ENCODE data around the gene MICAL2. TPM values are rescaled to one million over a fixed set of nuclear protein-coding genes. Genes with fewer than 3 reads are reported as not detected.
A peak's percentile ranks its signal among the peaks of the same experiment; 100 is the strongest.

Gene MICAL2
- total and polyA plus RNA-seq, 2 donors (not counting 1 experiment from before 2014, with no cell fraction given), result 0.32 to 0.40 TPM

DNA sequence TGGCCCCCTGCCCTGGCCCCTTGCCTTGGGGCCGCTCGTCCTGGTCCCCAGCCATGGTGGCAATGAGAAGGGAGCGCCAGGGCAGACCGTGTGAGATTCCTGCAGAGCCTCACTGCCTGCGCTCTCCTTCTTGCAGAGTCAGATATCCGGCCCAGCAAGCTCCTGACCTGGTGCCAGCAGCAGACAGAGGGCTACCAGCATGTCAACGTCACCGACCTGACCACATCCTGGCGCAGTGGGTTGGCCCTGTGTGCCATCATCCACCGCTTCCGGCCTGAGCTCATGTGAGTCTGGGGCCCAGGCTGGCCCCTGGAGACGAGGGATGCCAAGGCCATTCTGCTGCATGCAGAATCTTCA is 114.1 kb downstream of the MICAL2 start:
- Mint-ChIP-seq H3K27ac (no peak overlapping the region), H3K4me3 (no peak overlapping the region), H3K27me3 (peaks cover 8% of the 10 kb centered on the region), H3K4me1 (peaks cover 14% of the 10 kb centered on the region), H3K9me3 (ENCODE audit: insufficient read depth) (no peaks in the 10 kb centered on the region)
- ATAC-seq (ENCODE audit: low read depth) (peak; percentile 54), DNase-seq (peak; percentile 30)
- no peaks in the 10 kb centered on the region for H3K79me2 ChIP-seq (ENCODE audit: control insufficient read depth, insufficient read depth, low read length)
- H3K4me1 ChIP-seq (ENCODE audit: control insufficient read depth in 2 of 2, insufficient read depth in 2 of 2, low read length in 2 of 2), result peaks cover 3 to 17% of the 10 kb centered on the region in 2 donors
- no peaks in the 10 kb centered on the region for H3K27me3 ChIP-seq (replicated peaks in 1 of 4; ENCODE audit: control extremely low read depth in 1 of 4, control insufficient read depth in 3 of 4, insufficient read depth in 4 of 4, low read length in 3 of 4)
- no peaks in the 10 kb centered on the region for H4K20me1 ChIP-seq (ENCODE audit: control insufficient read depth, insufficient read depth, low read length, poor library complexity, severe bottlenecking)
- H3K9me3 ChIP-seq (ENCODE audit: control extremely low read depth in 1 of 3, control insufficient read depth in 2 of 3, insufficient read depth in 1 of 3, low read length in 2 of 3), result peaks cover 0 to 4% (median 0%) of the 10 kb centered on the region in 3 donors
- H3K27ac ChIP-seq (ENCODE audit: low read length in 2 of 2), result no peak overlapping the region
- no peak for TF ChIP-seq EZH2 (IDR thresholded peaks at IDR 0.05; ENCODE audit: borderline replicate concordance, insufficient read depth, low read depth, low read length, poor library complexity, severe bottlenecking)
- TF ChIP-seq, protein P1, sequence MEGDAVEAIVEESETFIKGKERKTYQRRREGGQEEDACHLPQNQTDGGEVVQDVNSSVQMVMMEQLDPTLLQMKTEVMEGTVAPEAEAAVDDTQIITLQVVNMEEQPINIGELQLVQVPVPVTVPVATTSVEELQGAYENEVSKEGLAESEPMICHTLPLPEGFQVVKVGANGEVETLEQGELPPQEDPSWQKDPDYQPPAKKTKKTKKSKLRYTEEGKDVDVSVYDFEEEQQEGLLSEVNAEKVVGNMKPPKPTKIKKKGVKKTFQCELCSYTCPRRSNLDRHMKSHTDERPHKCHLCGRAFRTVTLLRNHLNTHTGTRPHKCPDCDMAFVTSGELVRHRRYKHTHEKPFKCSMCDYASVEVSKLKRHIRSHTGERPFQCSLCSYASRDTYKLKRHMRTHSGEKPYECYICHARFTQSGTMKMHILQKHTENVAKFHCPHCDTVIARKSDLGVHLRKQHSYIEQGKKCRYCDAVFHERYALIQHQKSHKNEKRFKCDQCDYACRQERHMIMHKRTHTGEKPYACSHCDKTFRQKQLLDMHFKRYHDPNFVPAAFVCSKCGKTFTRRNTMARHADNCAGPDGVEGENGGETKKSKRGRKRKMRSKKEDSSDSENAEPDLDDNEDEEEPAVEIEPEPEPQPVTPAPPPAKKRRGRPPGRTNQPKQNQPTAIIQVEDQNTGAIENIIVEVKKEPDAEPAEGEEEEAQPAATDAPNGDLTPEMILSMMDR (IDR thresholded peaks at IDR 0.05), result no peak
- no peak overlapping the region for H3K4me3 ChIP-seq (ENCODE audit: control extremely low read depth in 1 of 5, extremely low read depth in 1 of 5, insufficient read depth in 1 of 5, low read depth in 2 of 5, low read length in 4 of 5)
- CTCF ChIA-PET, result interaction anchor here (1.3 to 2.1 kb wide), 2 partner anchors 12 to 180 kb away, joined by 6 to 8 read pairs; no protein-coding TSS in a partner anchor
- POLR2A ChIA-PET, result no interaction called here
- no peak overlapping the region for H3K9ac ChIP-seq (ENCODE audit: low read length)
- H3K36me3 ChIP-seq (replicated peaks in 1 of 2; ENCODE audit: control extremely low read depth in 1 of 2, control insufficient read depth in 1 of 2, extremely low read depth in 1 of 2, insufficient read depth in 2 of 2, low read length in 1 of 2), result no peaks in the 10 kb centered on the region
- intact Hi-C loops (cut with micrococcal nuclease), result no loop called here
- peak overlapping the region; percentile 25 for H2AFZ ChIP-seq (ENCODE audit: insufficient read depth, low read depth, low read length, poor library complexity, severe bottlenecking)
- whole genome bisulfite sequencing (ENCODE audit: insufficient coverage), result 4% methylated on average over 11 of the region's 12 CpGs
- no peak overlapping the region for H3K4me2 ChIP-seq (replicated peaks; ENCODE audit: low read depth, low read length, poor library complexity, severe bottlenecking)

DNA sequence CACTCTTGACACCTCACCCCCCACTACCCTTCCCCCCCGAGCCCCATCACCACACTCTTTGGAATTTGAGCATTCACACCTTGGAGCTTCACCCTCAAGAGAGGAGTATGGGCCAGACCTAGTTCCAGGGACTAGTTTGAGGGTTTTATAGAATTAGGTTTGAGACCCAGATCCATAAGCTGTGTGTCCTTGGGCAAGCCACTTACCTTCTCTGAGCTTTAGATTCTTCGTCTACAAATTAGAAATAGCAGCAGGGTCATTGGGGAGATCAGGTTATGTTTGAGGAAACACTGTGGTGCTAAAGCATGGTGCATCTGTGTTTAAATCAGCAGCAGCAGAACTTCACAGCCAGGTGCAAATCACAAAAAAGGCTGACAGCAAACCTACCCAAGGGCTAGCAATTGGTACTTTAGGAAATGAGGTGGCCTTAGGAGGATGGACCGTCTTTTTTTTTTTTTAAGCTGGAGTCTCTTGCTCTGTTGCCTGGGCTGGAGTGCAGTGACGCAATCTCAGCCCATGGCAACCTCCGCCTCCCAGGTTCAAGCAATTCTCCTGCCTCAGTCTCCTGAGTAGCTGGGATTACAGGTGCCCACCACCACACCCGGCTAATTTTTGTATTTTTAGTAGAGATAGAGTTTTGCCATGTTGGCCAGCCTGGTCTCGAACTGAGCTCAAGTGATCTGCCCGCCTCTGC is 114.8 kb downstream of the MICAL2 start:
- intact Hi-C loops (cut with micrococcal nuclease), result no loop called here
- ATAC-seq (ENCODE audit: low read depth) (no peak), DNase-seq (no peak)
- 100% methylated on average over 2 of the region's 8 CpGs for WGBS (ENCODE audit: insufficient coverage)
- Histone ChIP-seq H3K79me2 (ENCODE audit: control insufficient read depth, insufficient read depth, low read length) (no peaks in the 10 kb centered on the region), H4K20me1 (ENCODE audit: control insufficient read depth, insufficient read depth, low read length, poor library complexity, severe bottlenecking) (no peaks in the 10 kb centered on the region), H3K27ac (ENCODE audit: low read length in 2 of 2) (no peak overlapping the region), H3K4me1 (ENCODE audit: control insufficient read depth in 2 of 2, insufficient read depth in 2 of 2, low read length in 2 of 2) (peaks cover 3 to 17% of the 10 kb centered on the region in 2 donors), H3K36me3 (replicated peaks in 1 of 2; ENCODE audit: control extremely low read depth in 1 of 2, control insufficient read depth in 1 of 2, extremely low read depth in 1 of 2, insufficient read depth in 2 of 2, low read length in 1 of 2) (no peaks in the 10 kb centered on the region), H2AFZ (ENCODE audit: insufficient read depth, low read depth, low read length, poor library complexity, severe bottlenecking) (no peak overlapping the region), H3K9me3 (ENCODE audit: control extremely low read depth in 1 of 3, control insufficient read depth in 2 of 3, insufficient read depth in 1 of 3, low read length in 2 of 3) (peaks cover 0 to 4% (median 0%) of the 10 kb centered on the region in 3 donors), H3K4me3 (ENCODE audit: control extremely low read depth in 1 of 5, extremely low read depth in 1 of 5, insufficient read depth in 1 of 5, low read depth in 2 of 5, low read length in 4 of 5) (no peak overlapping the region), H3K9ac (ENCODE audit: low read length) (no peak overlapping the region), H3K4me2 (replicated peaks; ENCODE audit: low read depth, low read length, poor library complexity, severe bottlenecking) (no peak overlapping the region), H3K27me3 (replicated peaks in 1 of 4; ENCODE audit: control extremely low read depth in 1 of 4, control insufficient read depth in 3 of 4, insufficient read depth in 4 of 4, low read length in 3 of 4) (no peaks in the 10 kb centered on the region)
- no peaks in the 10 kb centered on the region for H3K9me3 Mint-ChIP-seq (ENCODE audit: insufficient read depth)
- no peak overlapping the region for H3K27ac Mint-ChIP-seq
- ChIA-PET POLR2A (no interaction called here), CTCF (interaction anchor here (1.0 to 2.1 kb wide), 3 partner anchors 9 to 181 kb away, joined by 3 to 8 read pairs (median 6); no protein-coding TSS in a partner anchor)
- H3K4me1 Mint-ChIP-seq, result peaks cover 14% of the 10 kb centered on the region
- peaks cover 8% of the 10 kb centered on the region for H3K27me3 Mint-ChIP-seq
- TF ChIP-seq, protein P1 (IDR thresholded peaks at IDR 0.05), result no peak
- H3K4me3 Mint-ChIP-seq, result no peak overlapping the region

All from B cell (primary cell).